Stimulated activated CD8-positive, alpha-beta memory T cell treated with anti-CD3 and anti-CD28 coated beads, Interleukin-2, amount 100 ng/mL, for 1 hour (primary cell): ENCODE data around the gene PPID.
"Not testable (repeated sequence)": the region's sequence is repeated elsewhere in the genome, so short reads cannot be mapped to it uniquely, and the experiment has no call there.

Experiments used
- DNase-seq, 2 donors: peaks; one replicate each; pipeline ENCODE4 v3.0.0-alpha.2; 2020; ENCODE audit warnings: low read depth in 2 of 2

PPID gene

DNA sequence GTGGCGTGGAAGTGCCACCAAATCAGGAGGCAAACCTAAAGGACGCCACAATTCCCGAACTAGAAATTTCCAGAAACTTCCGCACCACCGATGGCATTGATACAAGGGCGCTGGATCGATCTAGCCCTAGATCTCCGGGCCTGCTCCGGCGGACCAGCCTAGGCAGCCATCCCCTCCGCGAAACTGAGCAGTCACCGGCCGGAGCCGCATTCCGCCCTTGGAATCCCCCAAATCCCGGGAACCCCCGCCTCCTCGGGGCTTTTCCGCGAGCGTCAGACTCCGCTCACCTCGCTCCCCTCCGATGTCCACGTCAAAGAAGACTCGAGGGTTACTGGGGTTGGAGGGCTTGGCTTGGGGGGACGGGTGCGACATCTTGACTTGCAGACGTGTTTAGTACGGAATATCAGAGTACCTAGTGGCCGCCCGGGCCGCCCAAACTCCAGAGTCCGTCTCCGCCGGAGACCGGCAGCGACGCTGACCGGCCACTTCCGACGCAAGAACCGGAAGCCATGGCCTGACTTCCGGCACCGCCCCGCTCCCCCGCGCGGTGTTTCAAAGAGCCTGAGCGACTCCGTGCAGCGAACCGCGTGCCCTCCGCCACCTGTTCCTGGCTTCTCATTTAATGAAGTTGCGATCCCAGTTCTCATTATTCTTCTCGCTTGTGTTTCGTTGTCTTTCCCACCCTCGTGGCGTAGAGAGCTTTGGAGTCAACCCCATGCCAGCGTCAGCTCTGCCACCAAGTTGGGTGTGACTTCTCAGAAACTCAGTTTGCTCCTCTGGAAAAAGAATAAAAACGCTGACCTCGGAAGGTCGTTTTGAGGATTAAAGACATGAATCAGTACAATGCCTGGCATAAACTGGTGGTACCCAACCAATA, at the start of gene PPID:
Gene PPID, minus strand, starts transcription at position 480 of the 877 bp plus-strand sequence. Its CDS starts 108 bp downstream, at position 372.
- DNase-seq = peak; percentile 62 to 70

- DNase-seq = no peak
Measured at GRCh38 chr4:158771776-158772175, 48.6 kb upstream of the PPID start.

- DNase-seq = no peak
Measured at GRCh38 chr4:158770671-158771070, 47.5 kb upstream of the PPID start.

GRCh38 chr4:158769175-158769921, 46.2 kb upstream of the PPID start:
- DNase-seq = peak in 1 of 2 donors; percentile 18

DNA sequence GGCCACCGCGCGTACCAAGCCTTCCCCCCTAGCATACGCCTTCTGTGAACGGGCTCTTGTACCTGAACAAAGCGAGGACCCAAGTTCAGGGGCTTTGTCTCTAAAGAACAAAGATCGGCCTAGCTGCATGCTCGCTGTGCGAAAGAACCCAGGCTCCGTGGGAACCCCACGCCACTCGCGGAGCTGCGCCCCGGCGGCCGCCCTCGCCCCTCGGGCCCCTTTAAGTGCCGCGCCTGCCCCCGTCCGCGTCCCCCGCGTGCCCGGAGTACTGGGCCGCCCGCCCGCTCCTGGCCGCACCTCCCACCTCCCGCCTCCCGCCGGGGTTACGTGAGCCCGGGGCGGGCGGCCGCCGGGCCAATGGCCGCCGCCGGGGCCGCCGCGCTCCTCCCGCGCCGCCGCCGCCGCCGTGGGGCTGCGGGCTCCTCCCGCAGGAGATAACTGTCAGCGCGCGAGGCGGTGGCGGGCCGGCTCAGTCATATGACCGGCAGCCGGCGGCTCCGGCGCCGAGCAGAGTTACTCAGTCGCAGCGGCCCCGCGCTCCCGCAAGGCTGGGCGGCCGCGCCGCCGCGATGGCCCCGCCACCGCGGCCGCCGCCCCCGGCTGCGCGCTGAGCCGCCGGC, 45.5 kb upstream of the PPID start, which contains the start of gene FNIP2:
Gene FNIP2, plus strand, starts transcription at position 472 of the 620 bp plus-strand sequence. CDS start 187 bp downstream, outside the sequence.
- peak; percentile 28 to 49 for DNase-seq

DNA sequence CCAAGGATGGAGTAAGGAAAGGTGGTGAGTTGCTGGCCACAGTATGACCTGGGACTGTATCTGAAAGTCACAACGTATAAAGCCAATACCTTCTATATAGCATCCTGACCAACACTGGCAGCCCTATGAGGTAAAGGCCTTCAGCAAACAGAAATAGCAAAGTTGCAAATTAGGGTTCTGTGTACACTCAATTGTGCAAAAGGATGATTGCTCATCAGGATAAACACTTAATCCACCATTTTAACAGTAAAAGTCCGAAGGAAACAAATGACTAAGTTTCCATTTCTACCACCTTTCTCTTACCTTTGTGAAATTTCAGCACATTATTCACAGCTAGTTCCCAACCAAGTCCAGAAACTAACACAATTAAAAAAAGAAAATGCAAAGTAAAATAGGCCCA, 44.3 kb upstream of the PPID start:
- DNase-seq = no peak

DNA sequence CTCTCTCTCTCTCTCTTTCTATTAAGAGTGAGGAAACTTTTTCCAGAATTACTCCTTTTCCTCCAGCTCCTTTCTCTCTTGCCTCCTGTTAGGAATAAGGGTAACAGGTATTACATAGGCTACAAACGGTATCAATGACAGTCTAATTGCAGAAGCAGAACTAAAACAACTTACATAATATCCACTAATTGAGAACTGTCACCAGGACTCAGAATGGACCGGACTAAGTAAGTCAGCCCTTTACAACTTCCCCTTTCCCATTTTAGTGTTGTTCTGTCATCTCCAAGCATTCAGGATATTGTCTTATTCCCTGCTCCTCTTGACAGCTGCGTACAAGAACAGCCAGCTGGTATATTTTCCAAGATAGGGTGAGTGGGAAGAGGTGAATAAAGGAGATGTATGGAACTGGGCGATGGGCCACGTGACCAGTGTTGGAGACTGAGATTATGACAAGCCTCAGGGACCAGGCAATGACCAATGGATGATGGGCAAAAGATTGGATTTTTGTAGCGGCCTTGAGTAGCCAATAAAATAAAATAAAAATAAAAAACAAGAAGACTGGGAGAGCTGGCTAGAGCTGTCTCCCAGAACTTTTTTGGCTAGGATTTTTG, 43.3 kb upstream of the PPID start:
- no peak for DNase-seq

GRCh38 chr4:158763462-158763861, 40.3 kb upstream of the PPID start:
- DNase-seq = no peak

DNA sequence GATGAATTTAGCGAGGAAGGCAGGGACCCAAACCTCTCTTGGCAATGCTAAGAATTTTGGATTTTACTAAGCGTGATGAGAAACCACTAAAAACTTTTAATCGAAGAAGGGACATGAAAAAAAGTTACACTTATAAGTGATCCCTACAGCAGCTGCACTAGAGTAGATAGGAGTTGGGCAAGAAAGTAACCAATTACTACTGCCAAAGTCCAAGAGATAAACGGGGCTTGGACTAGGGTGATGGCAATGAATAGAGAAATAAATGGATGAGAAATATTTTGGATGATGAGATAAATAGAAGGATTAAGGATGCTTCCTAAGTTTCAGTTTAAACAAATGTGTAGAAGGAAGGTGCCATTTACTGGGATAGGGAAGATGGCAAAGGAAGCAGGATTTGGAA, 39.4 kb upstream of the PPID start:
- DNase-seq = no peak

DNA sequence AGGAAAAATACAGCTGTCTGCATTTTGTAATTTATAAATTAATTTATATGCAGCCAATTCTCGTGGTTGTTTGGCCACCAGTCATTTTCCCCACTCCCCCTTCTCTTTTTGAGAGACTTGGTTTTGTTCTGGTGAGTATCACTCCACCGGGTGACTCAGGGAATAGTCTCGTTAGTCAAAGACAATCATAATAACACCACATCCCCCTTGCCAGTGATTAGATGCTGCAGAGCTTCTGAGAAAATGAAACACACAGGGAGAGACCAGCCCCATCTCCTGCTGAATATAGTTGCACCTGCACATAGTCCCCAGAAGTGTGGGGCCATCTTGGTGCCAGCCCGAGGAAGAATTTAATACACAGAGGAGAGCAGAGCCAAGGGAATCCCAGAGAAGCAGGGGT, 37.7 kb upstream of the PPID start:
- no peak for DNase-seq

DNA sequence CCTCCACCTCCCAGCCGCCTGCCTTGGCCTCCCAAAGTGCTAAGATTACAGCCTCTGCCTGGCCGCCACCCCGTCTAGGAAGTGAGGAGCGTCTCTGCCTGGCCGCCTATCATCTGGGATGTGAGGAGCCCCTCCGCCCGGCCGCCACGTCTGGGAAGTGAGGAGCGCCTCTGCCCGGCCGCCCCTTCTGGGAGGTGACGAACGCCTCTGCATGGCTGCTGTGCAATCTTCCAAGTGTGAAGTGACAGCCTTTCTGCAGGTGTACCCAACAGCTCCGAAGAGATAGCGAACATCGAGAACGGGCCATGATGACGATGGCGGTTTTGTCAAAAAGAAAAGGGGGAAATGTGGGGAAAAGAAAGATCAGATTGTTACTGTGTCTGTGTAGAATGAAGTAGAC, 36.3 kb upstream of the PPID start:
- DNase-seq = not testable (repeated sequence)

GRCh38 chr4:158758703-158759102, 35.5 kb upstream of the PPID start:
- DNase-seq = no peak

- DNase-seq = no peak
Measured at GRCh38 chr4:158758142-158758541, 34.9 kb upstream of the PPID start.

GRCh38 chr4:158756588-158756987, 33.4 kb upstream of the PPID start:
- no peak for DNase-seq

DNA sequence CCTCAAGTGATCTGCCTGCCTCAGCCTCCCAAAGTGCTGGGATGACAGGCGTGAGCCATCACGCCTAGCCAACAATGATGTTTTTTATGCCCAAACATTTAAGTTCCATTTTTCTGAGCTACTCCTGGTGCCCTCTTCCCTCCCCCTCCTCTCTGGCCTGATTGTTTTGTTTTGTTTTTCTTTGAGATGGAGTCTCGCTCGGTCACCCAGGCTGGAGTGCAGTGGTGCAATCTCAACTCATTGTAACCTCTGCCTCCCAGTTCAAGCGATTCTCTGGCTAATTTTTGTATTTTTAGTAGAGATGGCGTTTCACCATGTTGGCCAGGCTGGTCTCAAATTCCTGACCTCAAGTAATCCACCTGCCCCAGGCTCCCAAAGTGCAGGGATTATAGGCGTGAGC, 32.6 kb upstream of the PPID start:
- not testable (repeated sequence) for DNase-seq

DNA sequence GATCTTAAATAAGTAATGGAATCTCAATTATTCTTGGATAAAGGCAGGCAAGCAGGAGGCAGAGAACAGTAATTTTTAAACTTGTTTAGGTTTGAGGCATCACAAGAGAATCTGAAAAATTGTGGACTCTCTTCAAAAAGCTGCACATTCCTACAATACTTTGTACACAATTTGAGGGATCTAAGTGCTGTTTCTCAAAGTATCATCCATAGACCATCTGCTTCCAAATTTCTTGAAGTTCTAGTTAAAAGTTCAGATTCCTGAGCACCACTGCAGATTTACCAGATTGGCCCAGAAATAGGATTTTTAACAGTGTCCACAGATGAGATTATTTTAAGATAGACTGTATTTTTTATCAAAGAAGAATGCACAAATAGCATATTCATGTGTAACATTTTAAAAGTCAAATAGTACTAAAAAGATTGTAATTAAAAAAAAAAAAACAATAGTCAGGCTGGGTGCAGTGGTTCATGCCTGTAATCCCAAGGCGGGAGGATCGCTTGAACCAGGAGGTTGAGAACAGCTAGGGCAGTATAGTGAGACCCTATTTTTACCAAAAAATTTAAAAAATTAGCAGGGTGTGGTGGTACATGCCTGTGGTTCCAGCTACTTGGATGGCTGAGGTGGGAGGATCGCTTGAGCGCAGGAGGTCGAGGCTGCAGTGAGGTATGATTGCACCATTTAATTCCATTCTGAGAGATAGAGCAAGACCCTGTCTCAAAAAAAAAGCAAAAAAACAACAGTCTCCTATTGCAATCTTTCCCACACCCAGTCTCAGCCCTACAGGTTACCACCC, 31.4 kb upstream of the PPID start:
- DNase-seq = no peak

- DNase-seq = no peak
Measured at GRCh38 chr4:158750379-158750778, 27.2 kb upstream of the PPID start.

DNA sequence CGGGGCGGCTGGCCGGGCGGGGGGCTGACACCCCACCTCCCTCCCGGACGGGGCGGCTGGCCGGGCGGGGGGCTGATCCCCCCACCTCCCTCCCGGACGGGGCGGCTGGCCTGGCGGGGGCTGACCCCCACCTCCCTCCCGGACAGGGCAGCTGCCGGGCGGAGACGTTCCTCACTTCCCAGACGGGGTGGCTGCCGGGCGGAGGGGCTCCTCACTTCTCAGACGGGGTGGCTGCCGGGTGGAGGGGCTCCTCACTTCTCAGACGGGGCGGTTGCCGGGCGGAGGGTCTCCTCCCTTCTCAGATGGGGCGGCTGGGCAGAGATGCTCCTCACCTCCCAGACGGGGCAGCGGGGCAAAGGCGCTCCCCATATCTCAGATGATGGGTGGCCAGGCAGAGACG, 23.3 kb upstream of the PPID start:
- not testable (repeated sequence) for DNase-seq

DNA sequence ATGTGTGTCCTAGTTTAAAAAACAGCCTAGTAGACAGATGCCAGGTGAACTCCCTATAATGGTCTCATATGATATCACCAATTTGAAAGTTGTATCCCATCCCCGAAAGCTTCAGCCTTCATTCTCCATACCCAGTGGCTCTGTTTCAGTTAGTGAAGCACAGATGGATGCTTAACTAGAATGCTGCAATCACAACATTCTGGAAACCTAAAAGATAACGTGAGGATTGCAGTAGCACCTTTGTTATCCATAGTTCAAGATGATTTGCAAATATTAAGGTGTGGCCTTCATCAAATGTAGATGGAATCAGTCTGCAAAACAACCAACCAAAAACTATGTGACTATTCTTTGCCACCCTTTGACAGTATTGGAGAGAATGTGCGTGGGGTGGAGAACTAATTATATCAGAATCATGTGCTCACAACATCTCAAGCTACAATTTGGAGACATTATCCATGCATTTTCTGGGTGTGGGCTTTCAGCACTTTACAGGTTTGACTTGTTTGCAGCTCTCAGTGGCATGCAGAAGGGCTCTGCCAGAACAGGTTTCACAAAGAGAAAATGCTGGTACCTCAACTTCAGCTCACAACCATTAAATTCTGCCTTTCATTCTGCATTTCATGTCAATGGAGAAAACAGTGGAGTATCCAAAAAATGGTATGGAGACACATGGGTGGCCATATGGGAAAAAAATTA, 18.3 kb upstream of the PPID start:
- no peak for DNase-seq

- no peak for DNase-seq
Measured at GRCh38 chr4:158739600-158739999, 16.4 kb upstream of the PPID start.
